ENCODE results near the gene CNTN5.

Gene CNTN5

GRCh38 chr11:100203789-100204188 is 1183.0 kb downstream of the CNTN5 start:
- DNase-seq (ENCODE audit: low spot score) (no peak), ATAC-seq (ENCODE audit: low read depth) (no peak)
- Histone ChIP-seq H3K4me3 (ENCODE audit: severe bottlenecking) (no peak overlapping the region), H3K4me1 (ENCODE audit: insufficient read depth, poor library complexity, severe bottlenecking) (no peaks in the 10 kb centered on the region), H3K27ac (ENCODE audit: poor library complexity, severe bottlenecking) (no peak overlapping the region), H3K36me3 (ENCODE audit: low read depth) (no peaks in the 10 kb centered on the region), H3K27me3 (ENCODE audit: insufficient read depth, poor library complexity, severe bottlenecking) (no peaks in the 10 kb centered on the region), H3K9me3 (ENCODE audit: severe bottlenecking) (no peaks in the 10 kb centered on the region)
- no peak for TF ChIP-seq CTCF (IDR thresholded peaks at IDR 0.05; ENCODE audit: poor library complexity, severe bottlenecking)

- DNase-seq (ENCODE audit: low spot score) = no peak
- Histone ChIP-seq H3K9me3 (ENCODE audit: severe bottlenecking) (no peaks in the 10 kb centered on the region), H3K36me3 (ENCODE audit: low read depth) (no peaks in the 10 kb centered on the region), H3K4me3 (ENCODE audit: severe bottlenecking) (no peak overlapping the region), H3K4me1 (ENCODE audit: insufficient read depth, poor library complexity, severe bottlenecking) (no peaks in the 10 kb centered on the region), H3K27ac (ENCODE audit: poor library complexity, severe bottlenecking) (no peak overlapping the region), H3K27me3 (ENCODE audit: insufficient read depth, poor library complexity, severe bottlenecking) (no peaks in the 10 kb centered on the region)
- TF ChIP-seq CTCF (IDR thresholded peaks at IDR 0.05; ENCODE audit: poor library complexity, severe bottlenecking) = no peak
- peak; percentile 61 for ATAC-seq (ENCODE audit: low read depth)
Observed at GRCh38 chr11:100205926-100206325, 1185.2 kb downstream of the CNTN5 start.

- DNase-seq (ENCODE audit: low spot score) (no peak), ATAC-seq (ENCODE audit: low read depth) (peak; percentile 74)
- Histone ChIP-seq H3K4me1 (ENCODE audit: insufficient read depth, poor library complexity, severe bottlenecking) (no peaks in the 10 kb centered on the region), H3K4me3 (ENCODE audit: severe bottlenecking) (no peak overlapping the region), H3K27me3 (ENCODE audit: insufficient read depth, poor library complexity, severe bottlenecking) (no peaks in the 10 kb centered on the region), H3K9me3 (ENCODE audit: severe bottlenecking) (no peaks in the 10 kb centered on the region), H3K27ac (ENCODE audit: poor library complexity, severe bottlenecking) (no peak overlapping the region), H3K36me3 (ENCODE audit: low read depth) (no peaks in the 10 kb centered on the region)
- no peak for TF ChIP-seq CTCF (IDR thresholded peaks at IDR 0.05; ENCODE audit: poor library complexity, severe bottlenecking)
Observed at GRCh38 chr11:100208207-100208606, 1187.5 kb downstream of the CNTN5 start.

- no peak for DNase-seq (ENCODE audit: low spot score)
- H3K36me3 ChIP-seq (ENCODE audit: low read depth) = no peaks in the 10 kb centered on the region
- no peak for TF ChIP-seq CTCF (IDR thresholded peaks at IDR 0.05; ENCODE audit: poor library complexity, severe bottlenecking)
- H3K4me1 ChIP-seq (ENCODE audit: insufficient read depth, poor library complexity, severe bottlenecking) = no peaks in the 10 kb centered on the region
- H3K27ac ChIP-seq (ENCODE audit: poor library complexity, severe bottlenecking) = no peak overlapping the region
- ATAC-seq (ENCODE audit: low read depth) = no peak
- H3K4me3 ChIP-seq (ENCODE audit: severe bottlenecking) = no peak overlapping the region
- no peaks in the 10 kb centered on the region for H3K27me3 ChIP-seq (ENCODE audit: insufficient read depth, poor library complexity, severe bottlenecking)
- no peaks in the 10 kb centered on the region for H3K9me3 ChIP-seq (ENCODE audit: severe bottlenecking)
Observed at GRCh38 chr11:100214791-100215190, 1194.0 kb downstream of the CNTN5 start.

- H3K27ac ChIP-seq (ENCODE audit: poor library complexity, severe bottlenecking) = no peak overlapping the region
- DNase-seq (ENCODE audit: low spot score) (no peak), ATAC-seq (ENCODE audit: low read depth) (no peak)
- H3K36me3 ChIP-seq (ENCODE audit: low read depth) = no peaks in the 10 kb centered on the region
- no peak overlapping the region for H3K4me3 ChIP-seq (ENCODE audit: severe bottlenecking)
- TF ChIP-seq CTCF (IDR thresholded peaks at IDR 0.05; ENCODE audit: poor library complexity, severe bottlenecking) = no peak
- H3K4me1 ChIP-seq (ENCODE audit: insufficient read depth, poor library complexity, severe bottlenecking) = no peaks in the 10 kb centered on the region
- no peaks in the 10 kb centered on the region for H3K9me3 ChIP-seq (ENCODE audit: severe bottlenecking)
- no peaks in the 10 kb centered on the region for H3K27me3 ChIP-seq (ENCODE audit: insufficient read depth, poor library complexity, severe bottlenecking)
Observed at GRCh38 chr11:100220801-100221200, 1200.1 kb downstream of the CNTN5 start.
